Progenitor cell of endocrine pancreas (in vitro differentiated cells): ENCODE results near the gene EML2. TPM values are rescaled to one million over a fixed set of nuclear protein-coding genes. Genes with fewer than 3 reads are reported as not detected.

Experiments
- DNase-seq: peaks from one replicate; pipeline ENCODE4 v3.0.0; 2021; ENCODE audit warnings: low spot score; ENCODE audit not compliant: unreplicated experiment
- H3K27ac Mint-ChIP-seq: 2 replicates; pipeline ENCODE4 v1.8.0; 2021; ENCODE audit warnings: mild to moderate bottlenecking, moderate library complexity, mixed read lengths
- H3K27me3 Mint-ChIP-seq: 2 replicates; pipeline ENCODE4 v1.8.0; 2021; ENCODE audit warnings: mixed read lengths
- H3K36me3 Mint-ChIP-seq: 2 replicates; pipeline ENCODE4 v1.8.0; 2022; ENCODE audit warnings: mixed read lengths; ENCODE audit not compliant: insufficient read depth
- H3K4me1 Mint-ChIP-seq: 2 replicates; pipeline ENCODE4 v1.8.0; 2021; ENCODE audit warnings: low read depth, mixed read lengths
- H3K4me3 Mint-ChIP-seq: 2 replicates; pipeline ENCODE4 v1.8.0; 2021; ENCODE audit warnings: low read depth, mild to moderate bottlenecking, moderate library complexity, mixed read lengths
- H3K9me3 Mint-ChIP-seq: 2 replicates; pipeline ENCODE4 v1.8.0; 2021; ENCODE audit warnings: low read depth, mixed read lengths
- total RNA-seq: library from RNA; stranded (reverse); gene quantifications from 2 replicates; pipeline ENCODE4 v1.2.1, GENCODE V29; 2021
- TF ChIP-seq, protein P1 (sequence below): fragments of 200-600 bp; sonication (generic); IDR thresholded peaks from one replicate; pipeline ENCODE4 v1.5.0; 2021; ENCODE audit warnings: antibody characterized with exemption, mild to moderate bottlenecking; ENCODE audit not compliant: unreplicated experiment

Gene EML2
- total RNA-seq, 1 donor from 2014 or later: 28.6 TPM

- H3K27me3 Mint-ChIP-seq: peaks cover 14% of the 10 kb centered on the region
- H3K36me3 Mint-ChIP-seq: no peaks in the 10 kb centered on the region
- peak; percentile 83 for DNase-seq
- peaks cover 23% of the 10 kb centered on the region for H3K4me1 Mint-ChIP-seq
- peak overlapping the region; percentile 70 for H3K27ac Mint-ChIP-seq
- TF ChIP-seq, protein P1, sequence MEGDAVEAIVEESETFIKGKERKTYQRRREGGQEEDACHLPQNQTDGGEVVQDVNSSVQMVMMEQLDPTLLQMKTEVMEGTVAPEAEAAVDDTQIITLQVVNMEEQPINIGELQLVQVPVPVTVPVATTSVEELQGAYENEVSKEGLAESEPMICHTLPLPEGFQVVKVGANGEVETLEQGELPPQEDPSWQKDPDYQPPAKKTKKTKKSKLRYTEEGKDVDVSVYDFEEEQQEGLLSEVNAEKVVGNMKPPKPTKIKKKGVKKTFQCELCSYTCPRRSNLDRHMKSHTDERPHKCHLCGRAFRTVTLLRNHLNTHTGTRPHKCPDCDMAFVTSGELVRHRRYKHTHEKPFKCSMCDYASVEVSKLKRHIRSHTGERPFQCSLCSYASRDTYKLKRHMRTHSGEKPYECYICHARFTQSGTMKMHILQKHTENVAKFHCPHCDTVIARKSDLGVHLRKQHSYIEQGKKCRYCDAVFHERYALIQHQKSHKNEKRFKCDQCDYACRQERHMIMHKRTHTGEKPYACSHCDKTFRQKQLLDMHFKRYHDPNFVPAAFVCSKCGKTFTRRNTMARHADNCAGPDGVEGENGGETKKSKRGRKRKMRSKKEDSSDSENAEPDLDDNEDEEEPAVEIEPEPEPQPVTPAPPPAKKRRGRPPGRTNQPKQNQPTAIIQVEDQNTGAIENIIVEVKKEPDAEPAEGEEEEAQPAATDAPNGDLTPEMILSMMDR: peak; percentile 98
- peaks cover 6% of the 10 kb centered on the region for H3K9me3 Mint-ChIP-seq
- H3K4me3 Mint-ChIP-seq: peak overlapping the region; percentile 72
These were observed 4.1 kb upstream of the EML2 start for GRCh38 chr19:45643024-45643926.

GRCh38 chr19:45641274-45642105, 2.3 kb upstream of the EML2 start:
- Mint-ChIP-seq H3K27me3 (peaks cover 14% of the 10 kb centered on the region), H3K9me3 (peaks cover 6% of the 10 kb centered on the region), H3K4me1 (peaks cover 25% of the 10 kb centered on the region), H3K27ac (peak overlapping the region; percentile 70), H3K4me3 (peak overlapping the region; percentile 61), H3K36me3 (no peaks in the 10 kb centered on the region)
- DNase-seq: peak; percentile 49
- TF ChIP-seq, protein P1: no peak

DNA sequence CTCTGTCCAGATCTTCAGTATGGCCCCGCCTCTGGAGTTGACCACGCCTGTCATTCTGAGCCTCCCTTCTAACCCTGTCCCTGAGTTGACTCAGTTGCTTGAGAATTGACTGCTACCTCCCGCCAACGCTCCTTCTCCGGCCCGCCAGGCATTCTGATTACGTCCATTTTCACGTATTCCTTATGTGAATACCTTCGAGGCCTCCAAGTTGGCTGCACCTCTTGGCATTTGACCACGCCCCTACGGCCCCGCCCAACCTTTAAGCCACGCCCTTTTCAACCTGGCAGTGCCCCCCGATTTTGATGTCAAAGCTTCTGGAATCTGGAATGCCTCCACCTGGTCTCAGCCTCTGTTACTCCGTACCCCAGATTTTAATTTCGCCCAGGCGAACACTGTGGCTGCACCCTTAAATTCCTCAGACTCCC, 1.7 kb upstream of the EML2 start:
- Mint-ChIP-seq H3K27me3 (peaks cover 14% of the 10 kb centered on the region), H3K4me3 (peak overlapping the region; percentile 61), H3K36me3 (no peaks in the 10 kb centered on the region), H3K27ac (peak overlapping the region; percentile 62), H3K4me1 (peaks cover 23% of the 10 kb centered on the region), H3K9me3 (peaks cover 6% of the 10 kb centered on the region)
- DNase-seq: no peak
- TF ChIP-seq, protein P1: no peak

GRCh38 chr19:45637890-45638667, 1.1 kb downstream of the EML2 start:
- H3K36me3 Mint-ChIP-seq: no peaks in the 10 kb centered on the region
- H3K27ac Mint-ChIP-seq: no peak overlapping the region
- no peak for DNase-seq
- H3K4me3 Mint-ChIP-seq: peak overlapping the region; percentile 87
- TF ChIP-seq, protein P1: no peak
- H3K4me1 Mint-ChIP-seq: peaks cover 18% of the 10 kb centered on the region
- H3K27me3 Mint-ChIP-seq: peaks cover 12% of the 10 kb centered on the region
- H3K9me3 Mint-ChIP-seq: peaks cover 6% of the 10 kb centered on the region
